Measurements from ENCODE around the gene FAM53C.
"Not testable (repeated sequence)": the region's sequence is repeated elsewhere in the genome, so short reads cannot be mapped to it uniquely, and the experiment has no call there.

The FAM53C gene

DNA sequence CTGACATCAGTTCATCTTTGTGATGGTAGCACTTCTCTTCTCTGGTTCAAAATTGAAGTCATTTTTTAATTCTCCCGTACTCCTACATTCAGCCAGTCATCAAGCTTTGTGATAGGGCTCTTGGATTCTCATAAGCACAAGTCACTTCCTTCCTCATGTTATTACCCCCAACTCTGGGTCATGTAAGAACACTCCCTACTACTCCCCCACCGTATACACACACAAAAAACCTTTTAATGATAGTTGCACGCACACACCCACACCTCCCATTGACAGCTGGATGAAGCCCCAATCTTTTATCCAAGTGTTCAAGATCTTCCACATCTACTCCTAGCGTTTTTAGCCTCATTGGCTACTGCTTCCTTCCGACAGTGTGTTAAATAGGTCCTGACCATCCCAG is 31.2 kb downstream of the FAM53C start:
- Histone ChIP-seq H3K9me3 (ENCODE audit: control insufficient read depth, low read length) (no peaks in the 10 kb centered on the region), H3K36me3 (ENCODE audit: control insufficient read depth, insufficient read depth, low read length) (peaks cover 22% of the 10 kb centered on the region), H3K27ac (ENCODE audit: low read depth, low read length, severe bottlenecking) (no peak overlapping the region), H3K4me1 (ENCODE audit: control insufficient read depth, insufficient read depth, low read length, poor library complexity, severe bottlenecking) (peaks cover 9% of the 10 kb centered on the region), H3K4me3 (ENCODE audit: extremely low read depth, insufficient read depth, low read length, poor library complexity, severe bottlenecking) (no peak overlapping the region)
- WGBS, 2 experiments (ENCODE audit: insufficient coverage in 2 of 2), result 93 to 95% methylated on average over 5 of the region's 5 CpGs

DNA sequence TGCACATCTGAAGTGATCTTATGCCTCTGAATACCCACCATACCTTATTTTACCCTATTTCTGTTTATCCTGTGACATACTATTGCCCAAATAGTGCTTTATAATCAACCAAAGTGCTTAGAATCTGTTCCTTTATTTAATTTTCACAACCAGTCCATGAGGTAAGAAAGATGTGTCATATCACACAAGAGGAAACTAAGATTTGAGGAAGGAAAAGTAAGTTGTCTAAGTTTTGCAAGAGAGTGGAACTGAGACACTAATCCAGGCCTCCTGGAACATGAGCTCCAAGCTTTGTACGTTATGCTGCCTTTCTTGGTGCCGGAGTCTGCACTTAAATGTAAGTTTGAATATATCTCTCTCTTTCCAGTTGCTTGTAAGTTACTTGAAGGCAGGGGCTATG is 31.6 kb downstream of the FAM53C start:
- no CpG with 5 or more reads among the region's 2 CpGs for WGBS, 2 experiments (ENCODE audit: insufficient coverage in 2 of 2)
- peaks cover 25% of the 10 kb centered on the region for H3K36me3 ChIP-seq (ENCODE audit: control insufficient read depth, insufficient read depth, low read length)
- H3K27ac ChIP-seq (ENCODE audit: low read depth, low read length, severe bottlenecking), result no peak overlapping the region
- H3K4me3 ChIP-seq (ENCODE audit: extremely low read depth, insufficient read depth, low read length, poor library complexity, severe bottlenecking), result no peak overlapping the region
- H3K4me1 ChIP-seq (ENCODE audit: control insufficient read depth, insufficient read depth, low read length, poor library complexity, severe bottlenecking), result peaks cover 9% of the 10 kb centered on the region
- no peaks in the 10 kb centered on the region for H3K9me3 ChIP-seq (ENCODE audit: control insufficient read depth, low read length)

DNA sequence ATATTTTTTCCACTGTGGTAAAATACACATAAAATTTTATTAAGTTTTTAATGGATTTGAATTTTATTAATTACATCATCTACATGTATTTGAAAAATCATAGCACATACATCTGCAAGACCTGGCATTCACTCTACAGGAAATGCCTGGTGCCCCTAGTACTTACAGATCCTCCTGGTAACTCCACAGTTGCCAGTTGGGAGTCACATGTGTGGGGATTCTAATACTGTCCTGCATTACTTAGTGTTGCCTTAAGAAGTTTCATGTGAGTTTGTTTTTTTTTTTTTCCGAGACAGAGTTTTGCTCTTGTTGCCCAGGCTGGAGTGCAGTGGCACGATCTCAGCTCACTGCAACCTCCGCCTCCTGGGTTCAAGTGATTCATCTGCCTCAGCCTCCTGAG is 32.5 kb downstream of the FAM53C start:
- H3K9me3 ChIP-seq (ENCODE audit: control insufficient read depth, low read length), result no peaks in the 10 kb centered on the region
- 94 to 100% methylated on average over 2 to 3 of the region's 3 CpGs for WGBS, 2 experiments (ENCODE audit: insufficient coverage in 2 of 2)
- no peak overlapping the region for H3K4me3 ChIP-seq (ENCODE audit: extremely low read depth, insufficient read depth, low read length, poor library complexity, severe bottlenecking)
- peaks cover 9% of the 10 kb centered on the region for H3K4me1 ChIP-seq (ENCODE audit: control insufficient read depth, insufficient read depth, low read length, poor library complexity, severe bottlenecking)
- peaks cover 31% of the 10 kb centered on the region for H3K36me3 ChIP-seq (ENCODE audit: control insufficient read depth, insufficient read depth, low read length)
- H3K27ac ChIP-seq (ENCODE audit: low read depth, low read length, severe bottlenecking), result no peak overlapping the region

DNA sequence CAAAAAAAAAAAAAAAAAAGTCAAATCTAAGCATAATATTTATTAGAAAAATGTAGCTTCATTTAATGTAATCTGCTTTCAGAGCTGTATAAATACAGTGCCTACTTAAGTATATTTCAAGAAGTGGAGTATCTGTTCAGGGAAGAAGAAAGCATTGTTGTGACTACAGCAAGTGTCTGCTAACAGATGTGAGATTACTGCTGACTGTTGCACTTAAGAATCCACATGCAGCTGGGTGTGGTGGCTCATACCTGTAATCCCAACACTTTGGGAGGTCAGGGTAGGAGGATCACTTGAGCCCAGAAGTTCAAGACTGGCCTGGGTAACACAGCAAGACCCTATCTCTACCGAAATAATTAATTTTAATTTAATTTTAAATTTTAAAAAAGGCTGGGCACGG is 33.4 kb downstream of the FAM53C start:
- peaks cover 40% of the 10 kb centered on the region for H3K36me3 ChIP-seq (ENCODE audit: control insufficient read depth, insufficient read depth, low read length)
- WGBS, 2 experiments (ENCODE audit: insufficient coverage in 2 of 2), result 90 to 100% methylated on average over 1 of the region's 2 CpGs
- peaks cover 9% of the 10 kb centered on the region for H3K4me1 ChIP-seq (ENCODE audit: control insufficient read depth, insufficient read depth, low read length, poor library complexity, severe bottlenecking)
- no peak overlapping the region for H3K4me3 ChIP-seq (ENCODE audit: extremely low read depth, insufficient read depth, low read length, poor library complexity, severe bottlenecking)
- no peaks in the 10 kb centered on the region for H3K9me3 ChIP-seq (ENCODE audit: control insufficient read depth, low read length)
- no peak overlapping the region for H3K27ac ChIP-seq (ENCODE audit: low read depth, low read length, severe bottlenecking)

DNA sequence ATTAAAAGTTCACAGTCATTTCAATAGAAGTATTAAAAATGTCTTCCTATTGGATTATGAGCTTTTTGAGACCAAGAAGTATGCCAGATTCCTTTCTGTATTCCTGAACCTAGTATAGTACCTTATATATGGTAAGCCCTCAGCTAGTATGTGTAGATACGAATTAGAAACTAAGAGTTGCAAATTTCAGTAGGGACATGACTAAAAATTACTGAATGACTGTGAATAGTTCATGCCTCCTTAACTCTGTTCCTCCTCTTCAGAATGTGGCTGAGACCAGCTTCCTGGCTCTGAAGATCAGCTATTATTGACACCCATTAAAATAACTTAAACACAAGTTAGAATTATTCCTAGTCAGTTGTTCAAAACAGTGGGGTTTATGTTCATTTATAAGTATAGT is 34.2 kb downstream of the FAM53C start:
- no CpG with 5 or more reads among the region's 1 CpG for WGBS, 2 experiments (ENCODE audit: insufficient coverage in 2 of 2)
- Histone ChIP-seq H3K4me3 (ENCODE audit: extremely low read depth, insufficient read depth, low read length, poor library complexity, severe bottlenecking) (no peak overlapping the region), H3K9me3 (ENCODE audit: control insufficient read depth, low read length) (no peaks in the 10 kb centered on the region), H3K27ac (ENCODE audit: low read depth, low read length, severe bottlenecking) (no peak overlapping the region), H3K36me3 (ENCODE audit: control insufficient read depth, insufficient read depth, low read length) (peaks cover 47% of the 10 kb centered on the region), H3K4me1 (ENCODE audit: control insufficient read depth, insufficient read depth, low read length, poor library complexity, severe bottlenecking) (peaks cover 9% of the 10 kb centered on the region)

DNA sequence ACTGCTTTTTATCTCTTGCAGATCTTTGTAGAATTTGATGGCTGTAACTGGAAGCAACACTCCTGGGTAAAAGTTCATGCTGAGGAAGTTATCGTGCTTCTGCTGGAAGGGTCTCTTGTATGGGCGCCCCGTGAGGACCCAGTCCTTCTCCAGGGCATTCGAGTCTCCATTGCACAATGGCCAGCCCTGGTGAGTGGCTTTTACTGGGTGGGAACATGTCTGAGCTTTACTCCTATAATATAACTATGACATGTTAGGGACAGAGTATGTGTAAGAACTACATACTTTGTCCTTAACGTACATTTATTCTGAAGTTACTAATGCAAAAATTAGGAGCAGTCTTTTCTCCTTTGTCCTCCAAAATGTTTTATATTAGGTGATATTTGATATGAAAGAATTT is 34.6 kb downstream of the FAM53C start:
- Histone ChIP-seq H3K36me3 (ENCODE audit: control insufficient read depth, insufficient read depth, low read length) (peaks cover 52% of the 10 kb centered on the region), H3K9me3 (ENCODE audit: control insufficient read depth, low read length) (no peaks in the 10 kb centered on the region), H3K27ac (ENCODE audit: low read depth, low read length, severe bottlenecking) (no peak overlapping the region), H3K4me1 (ENCODE audit: control insufficient read depth, insufficient read depth, low read length, poor library complexity, severe bottlenecking) (peaks cover 9% of the 10 kb centered on the region), H3K4me3 (ENCODE audit: extremely low read depth, insufficient read depth, low read length, poor library complexity, severe bottlenecking) (no peak overlapping the region)
- WGBS, 2 experiments (ENCODE audit: insufficient coverage in 2 of 2), result 70 to 90% methylated on average over 3 to 4 of the region's 5 CpGs

DNA sequence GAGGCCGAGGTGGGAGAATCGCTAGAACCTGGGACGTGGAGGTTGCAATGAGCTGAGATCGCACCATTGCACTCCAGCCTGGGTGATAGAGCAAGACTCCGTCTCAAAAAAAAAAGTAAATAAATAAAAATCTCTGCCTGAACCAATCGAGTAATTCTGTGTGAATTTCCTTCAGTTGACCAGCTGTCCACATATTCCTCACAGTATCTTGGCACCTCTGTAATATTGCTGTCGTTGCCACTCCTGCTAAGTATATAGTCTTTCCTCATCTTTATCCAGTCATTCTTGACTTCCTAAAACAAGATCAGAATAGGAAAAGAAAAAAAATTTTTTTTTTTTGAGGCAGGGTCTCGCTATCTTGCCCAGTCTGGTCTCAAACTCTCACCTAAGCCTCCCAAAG is 44.3 kb downstream of the FAM53C start:
- Histone ChIP-seq H3K27ac (ENCODE audit: low read depth, low read length, severe bottlenecking) (no peak overlapping the region), H3K36me3 (ENCODE audit: control insufficient read depth, insufficient read depth, low read length) (peaks cover 78% of the 10 kb centered on the region), H3K4me1 (ENCODE audit: control insufficient read depth, insufficient read depth, low read length, poor library complexity, severe bottlenecking) (no peaks in the 10 kb centered on the region), H3K9me3 (ENCODE audit: control insufficient read depth, low read length) (no peaks in the 10 kb centered on the region), H3K4me3 (ENCODE audit: extremely low read depth, insufficient read depth, low read length, poor library complexity, severe bottlenecking) (no peak overlapping the region)
- 96 to 98% methylated on average over 6 to 8 of the region's 8 CpGs for WGBS, 2 experiments (ENCODE audit: insufficient coverage in 2 of 2)

DNA sequence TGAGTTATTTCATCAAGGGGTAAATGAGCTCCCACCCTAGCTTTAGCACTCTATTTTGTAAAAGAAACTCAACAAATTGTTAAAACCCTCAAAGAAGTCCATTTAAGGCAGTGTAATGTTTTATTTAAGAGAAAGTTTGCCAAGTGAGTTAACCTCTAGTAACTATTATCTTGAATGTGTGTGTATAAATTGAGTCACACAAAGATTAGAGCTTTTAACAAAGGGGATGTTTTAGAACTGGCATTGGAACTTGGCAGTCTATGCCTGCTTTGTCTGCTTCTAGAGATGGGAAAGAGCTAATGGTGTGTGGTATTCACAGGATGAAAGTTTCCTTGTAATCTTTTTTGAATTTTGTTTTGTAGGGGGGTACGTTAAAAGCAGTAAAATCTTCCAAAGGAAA is 47.6 kb downstream of the FAM53C start:
- H3K4me1 ChIP-seq (ENCODE audit: control insufficient read depth, insufficient read depth, low read length, poor library complexity, severe bottlenecking), result no peaks in the 10 kb centered on the region
- no peak overlapping the region for H3K27ac ChIP-seq (ENCODE audit: low read depth, low read length, severe bottlenecking)
- 94 to 100% methylated on average over 1 of the region's 1 CpG for WGBS, 2 experiments (ENCODE audit: insufficient coverage in 2 of 2)
- peaks cover 76% of the 10 kb centered on the region for H3K36me3 ChIP-seq (ENCODE audit: control insufficient read depth, insufficient read depth, low read length)
- no peak overlapping the region for H3K4me3 ChIP-seq (ENCODE audit: extremely low read depth, insufficient read depth, low read length, poor library complexity, severe bottlenecking)
- H3K9me3 ChIP-seq (ENCODE audit: control insufficient read depth, low read length), result no peaks in the 10 kb centered on the region

DNA sequence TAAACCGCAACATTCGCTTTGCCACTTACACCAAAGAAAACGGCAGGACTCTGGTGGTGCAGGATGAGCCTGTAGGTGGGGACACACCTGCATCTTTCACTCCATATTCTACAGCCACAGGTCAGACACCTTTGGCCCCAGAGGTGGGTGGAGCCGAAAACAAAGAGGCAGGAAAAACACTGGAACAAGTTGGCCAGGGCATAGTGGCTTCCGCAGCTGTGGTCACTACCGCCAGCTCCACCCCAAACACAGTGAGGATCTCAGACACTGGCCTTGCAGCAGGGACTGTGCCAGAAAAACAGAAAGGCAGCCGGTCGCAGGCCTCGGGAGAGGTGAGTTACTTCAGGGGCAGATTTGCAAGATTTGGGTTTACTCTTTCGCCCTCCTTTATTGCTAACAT is 48.2 kb downstream of the FAM53C start:
- H3K36me3 ChIP-seq (ENCODE audit: control insufficient read depth, insufficient read depth, low read length), result peaks cover 76% of the 10 kb centered on the region
- H3K4me1 ChIP-seq (ENCODE audit: control insufficient read depth, insufficient read depth, low read length, poor library complexity, severe bottlenecking), result no peaks in the 10 kb centered on the region
- no peaks in the 10 kb centered on the region for H3K9me3 ChIP-seq (ENCODE audit: control insufficient read depth, low read length)
- no peak overlapping the region for H3K4me3 ChIP-seq (ENCODE audit: extremely low read depth, insufficient read depth, low read length, poor library complexity, severe bottlenecking)
- 94 to 95% methylated on average over 3 to 5 of the region's 10 CpGs for WGBS, 2 experiments (ENCODE audit: insufficient coverage in 2 of 2)
- H3K27ac ChIP-seq (ENCODE audit: low read depth, low read length, severe bottlenecking), result no peak overlapping the region

DNA sequence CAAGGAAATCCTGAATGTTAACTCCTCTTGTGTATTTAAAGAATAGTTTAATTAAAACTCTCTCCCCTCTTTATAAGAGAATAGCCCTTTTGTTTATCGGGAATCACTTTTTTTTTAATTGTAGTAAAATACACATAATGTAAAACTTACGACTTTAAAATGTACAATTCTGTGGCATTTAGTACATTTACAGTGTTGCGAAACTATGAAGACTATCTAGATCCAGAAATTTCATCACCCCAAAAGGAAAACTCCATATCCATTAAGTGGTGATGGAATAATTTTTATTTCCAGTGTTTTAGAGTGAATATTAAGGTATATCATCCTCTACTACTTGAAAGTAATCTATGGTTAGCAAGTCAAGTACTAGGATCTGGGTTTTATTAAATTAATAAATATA is 51.3 kb downstream of the FAM53C start:
- Histone ChIP-seq H3K4me3 (ENCODE audit: extremely low read depth, insufficient read depth, low read length, poor library complexity, severe bottlenecking) (no peak overlapping the region), H3K9me3 (ENCODE audit: control insufficient read depth, low read length) (no peaks in the 10 kb centered on the region), H3K27ac (ENCODE audit: low read depth, low read length, severe bottlenecking) (no peak overlapping the region), H3K36me3 (ENCODE audit: control insufficient read depth, insufficient read depth, low read length) (peaks cover 81% of the 10 kb centered on the region), H3K4me1 (ENCODE audit: control insufficient read depth, insufficient read depth, low read length, poor library complexity, severe bottlenecking) (no peaks in the 10 kb centered on the region)
- WGBS, 2 experiments (ENCODE audit: insufficient coverage in 2 of 2), result no CpG with 5 or more reads among the region's 3 CpGs

DNA sequence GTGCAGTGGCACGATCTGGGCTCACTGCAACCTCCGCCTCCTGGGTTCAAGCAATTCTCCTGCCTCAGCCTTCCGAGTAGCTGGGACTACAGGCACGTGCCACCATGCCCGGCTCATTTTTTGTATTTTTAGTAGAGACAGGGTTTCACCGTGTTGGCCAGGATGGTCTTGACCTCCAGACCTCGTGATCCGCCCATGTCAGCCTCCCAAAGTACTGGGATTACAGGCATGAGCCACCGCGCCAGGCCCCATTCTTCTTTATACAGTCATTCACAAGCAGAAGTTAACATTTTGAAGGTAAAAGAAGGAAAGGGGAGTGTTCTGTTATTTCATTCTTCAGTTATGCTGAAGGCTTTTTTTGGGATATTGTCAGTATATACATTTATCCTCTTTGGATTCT is 51.8 kb downstream of the FAM53C start:
- 91 to 95% methylated on average over 6 to 7 of the region's 10 CpGs for WGBS, 2 experiments (ENCODE audit: insufficient coverage in 2 of 2)
- H3K4me1 ChIP-seq (ENCODE audit: control insufficient read depth, insufficient read depth, low read length, poor library complexity, severe bottlenecking); H3K27ac ChIP-seq (ENCODE audit: low read depth, low read length, severe bottlenecking); H3K9me3 ChIP-seq (ENCODE audit: control insufficient read depth, low read length); H3K4me3 ChIP-seq (ENCODE audit: extremely low read depth, insufficient read depth, low read length, poor library complexity, severe bottlenecking): not testable (repeated sequence)
- H3K36me3 ChIP-seq (ENCODE audit: control insufficient read depth, insufficient read depth, low read length), result peaks cover 83% of the 10 kb centered on the region

All from mesodermal cell (in vitro differentiated cells).